SU-DHL-6 (cell line): ENCODE measurements around the gene MRPL42.
"Not testable (repeated sequence)": the region's sequence is repeated elsewhere in the genome, so short reads cannot be mapped to it uniquely, and the experiment has no call there.

ENCODE experiments used
- H2AFZ ChIP-seq: fragments of 200-600 bp; sonication (generic); 2 replicates; pipeline ENCODE4 v1.6.1; 2014; ENCODE audit warnings: low read depth, mild to moderate bottlenecking, moderate library complexity, mixed read lengths, antibody characterized with exemption, low read length; ENCODE audit not compliant: severe bottlenecking
- H3F3A ChIP-seq: fragments of 200-600 bp; shearing (Covaris generic); 2 replicates; pipeline ENCODE4 v1.6.0; 2016; ENCODE audit warnings: antibody characterized with exemption, mild to moderate bottlenecking; ENCODE audit not compliant: insufficient read depth
- H3K27ac ChIP-seq: fragments of 200-600 bp; sonication (generic); 2 replicates; pipeline ENCODE4 v1.5.1; 2016; ENCODE audit warnings: low read depth, mild to moderate bottlenecking, low read length, moderate library complexity, mixed read lengths
- H3K27me3 ChIP-seq: fragments of 200-600 bp; sonication (generic), shearing (Covaris generic); 2 replicates; pipeline ENCODE4 v1.6.0; 2014; ENCODE audit warnings: mild to moderate bottlenecking, low read length
- H3K36me3 ChIP-seq: fragments of 200-600 bp; sonication (generic); 2 replicates; pipeline ENCODE4 v1.6.1; 2014; ENCODE audit warnings: mild to moderate bottlenecking, low read length, mixed read lengths
- H3K4me2 ChIP-seq: fragments of 300-600, 200-600 bp; shearing (Covaris generic), sonication (generic); 2 replicates; pipeline ENCODE4 v1.6.0; 2014; ENCODE audit warnings: low read length, low read depth, mild to moderate bottlenecking; ENCODE audit not compliant: poor library complexity, severe bottlenecking
- H3K4me3 ChIP-seq: fragments of 200-600 bp; sonication (generic); 2 replicates; pipeline ENCODE4 v1.5.1; 2014; ENCODE audit warnings: antibody characterized with exemption, low read length, mild to moderate bottlenecking, mixed read lengths; ENCODE audit not compliant: insufficient read depth, poor library complexity, severe bottlenecking
- H3K79me2 ChIP-seq: fragments of 200-600 bp; sonication (generic); 2 replicates; pipeline ENCODE4 v1.6.1; 2014; ENCODE audit warnings: mild to moderate bottlenecking, low read length, moderate library complexity; ENCODE audit not compliant: insufficient read depth
- H3K9ac ChIP-seq: fragments of 200-600 bp; sonication (generic); 2 replicates; pipeline ENCODE4 v1.7.0; 2014; ENCODE audit warnings: mild to moderate bottlenecking, low read length
- H3K9me2 ChIP-seq: fragments of 200-600 bp; sonication (generic); replicated peaks from 2 replicates; pipeline ENCODE4 v1.6.1; 2014; ENCODE audit warnings: low read length; ENCODE audit not compliant: insufficient read depth
- H3K9me3 ChIP-seq: fragments of 200-600 bp; sonication (generic); 2 replicates; pipeline ENCODE4 v1.6.1; 2014; ENCODE audit warnings: low read length, mixed read lengths; ENCODE audit not compliant: insufficient read depth
- H4K20me1 ChIP-seq: fragments of 200-600 bp; sonication (generic); 2 replicates; pipeline ENCODE4 v1.6.1; 2014; ENCODE audit warnings: low read depth, mild to moderate bottlenecking, antibody characterized with exemption, low read length, moderate library complexity, mixed read lengths
- CTCF ChIP-seq: fragments of 200-600 bp; sonication (generic); IDR thresholded peaks from one replicate; pipeline ENCODE4 v1.5.1; 2017; ENCODE audit warnings: antibody characterized with exemption, mild to moderate bottlenecking, low read length, moderate library complexity; ENCODE audit not compliant: insufficient read depth, poor library complexity, severe bottlenecking
- EZH2phosphoT487 ChIP-seq: fragments of 200-600 bp; sonication (generic), shearing (Covaris generic); conservative IDR thresholded peaks from 2 replicates; pipeline ENCODE4 v1.6.1; 2018; ENCODE audit warnings: mild to moderate bottlenecking, antibody characterized with exemption, low read length, moderate library complexity, mixed read lengths

The MRPL42 gene

DNA sequence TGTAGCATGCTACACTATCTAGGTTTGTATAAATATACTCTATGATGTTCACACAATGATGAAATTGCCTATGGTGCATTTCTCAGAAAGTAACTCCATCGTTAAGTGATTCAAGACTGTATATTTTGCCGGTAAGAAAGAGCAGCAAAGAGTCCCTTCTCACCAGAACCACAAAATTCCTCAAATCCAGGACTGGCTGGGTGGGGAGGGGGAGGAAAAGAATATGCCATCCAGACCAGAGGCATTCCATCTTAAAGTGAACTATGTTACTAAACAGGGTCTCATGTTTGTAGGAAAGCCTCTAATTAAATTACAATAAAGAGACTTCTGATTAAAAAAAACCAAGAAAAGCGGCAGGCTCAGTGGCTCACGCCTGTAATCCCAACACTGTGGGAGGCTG lies 37.0 kb upstream of the MRPL42 start:
- H3K9me3 ChIP-seq = no peaks in the 10 kb centered on the region
- H3K9me2 ChIP-seq = no peaks in the 10 kb centered on the region
- H3K27me3 ChIP-seq = no peaks in the 10 kb centered on the region
- peaks cover 100% of the 10 kb centered on the region for H3K79me2 ChIP-seq
- H3K27ac ChIP-seq = no peak overlapping the region
- TF ChIP-seq CTCF = no peak
- no peak for TF ChIP-seq EZH2phosphoT487
- no peak overlapping the region for H3K9ac ChIP-seq
- no peak overlapping the region for H3K4me2 ChIP-seq
- no peak overlapping the region for H2AFZ ChIP-seq
- H3K4me3 ChIP-seq = no peak overlapping the region
- no peaks in the 10 kb centered on the region; the same call in 1 of the 2 replicates for H3F3A ChIP-seq
- no peaks in the 10 kb centered on the region for H3K36me3 ChIP-seq
- peaks cover 56% of the 10 kb centered on the region for H4K20me1 ChIP-seq

GRCh38 chr12:93432031-93432430 lies 35.3 kb upstream of the MRPL42 start:
- not testable (repeated sequence) for H3K4me2 ChIP-seq, H3K9ac ChIP-seq, H3K27ac ChIP-seq, H3K36me3 ChIP-seq, H2AFZ ChIP-seq, H3K27me3 ChIP-seq, H3K9me2 ChIP-seq, H3K9me3 ChIP-seq, H3F3A ChIP-seq, H3K4me3 ChIP-seq
- peaks cover 100% of the 10 kb centered on the region for H3K79me2 ChIP-seq
- H4K20me1 ChIP-seq = peaks cover 67% of the 10 kb centered on the region

GRCh38 chr12:93434256-93434865 lies 33.0 kb upstream of the MRPL42 start:
- TF ChIP-seq CTCF (no peak), EZH2phosphoT487 (no peak)
- Histone ChIP-seq H3F3A (peaks cover 9% of the 10 kb centered on the region; the same call in 1 of the 2 replicates), H3K4me3 (no peak overlapping the region), H3K9ac (no peak overlapping the region), H3K4me2 (peak overlapping the region; percentile 19), H3K36me3 (no peaks in the 10 kb centered on the region), H4K20me1 (peaks cover 73% of the 10 kb centered on the region), H2AFZ (no peak overlapping the region), H3K27me3 (no peaks in the 10 kb centered on the region), H3K9me3 (no peaks in the 10 kb centered on the region), H3K27ac (no peak overlapping the region), H3K9me2 (no peaks in the 10 kb centered on the region), H3K79me2 (peaks cover 100% of the 10 kb centered on the region)

- peaks cover 57% of the 10 kb centered on the region for H4K20me1 ChIP-seq
- peak overlapping the region; percentile 78 for H3K4me2 ChIP-seq
These were observed 28.9 kb upstream of the MRPL42 start for GRCh38 chr12:93438266-93439050.

More at GRCh38 chr12:93438266-93439050, 28.9 kb upstream of the MRPL42 start:
- Histone ChIP-seq H3K27me3 (no peaks in the 10 kb centered on the region), H2AFZ (no peak overlapping the region), H3K4me3 (no peak overlapping the region), H3K36me3 (no peaks in the 10 kb centered on the region), H3F3A (peaks cover 9% of the 10 kb centered on the region; the same call in 1 of the 2 replicates), H3K27ac (peak overlapping the region; percentile 4; the same call in 1 of the 2 replicates), H3K9me2 (no peaks in the 10 kb centered on the region), H3K9me3 (no peaks in the 10 kb centered on the region), H3K79me2 (peaks cover 83% of the 10 kb centered on the region), H3K9ac (peak overlapping the region; percentile 98; the same call in 1 of the 2 replicates)
- TF ChIP-seq EZH2phosphoT487 (no peak), CTCF (no peak)
